CD4-positive, alpha-beta memory T cell (primary cell): ENCODE data around the gene ZBP1. TPM values are rescaled to one million over a fixed set of nuclear protein-coding genes. Genes with fewer than 3 reads are reported as not detected.

Experiments used
- CTCF ChIA-PET: fragments of 350-600 bp; sonication (Branson Sonifier 250); formaldehyde crosslinking; loops from one replicate; lab custom pipeline; 2021; ENCODE audit warnings: inconsistent platforms; ENCODE audit not compliant: partially characterized antibody; lab: Charles Lee
- POLR2A ChIA-PET: fragments of 350-600 bp; sonication (Branson Sonifier 250); formaldehyde crosslinking; loops from one replicate; lab custom pipeline; 2021; ENCODE audit not compliant: partially characterized antibody; lab: Charles Lee
- DNase-seq, 5 donors: peaks; one replicate each; pipeline versions ENCODE4 v3.0.0 to v3.0.0-alpha.2; 2020 to 2022; ENCODE audit warnings: mixed read lengths in 1 of 5
- H3K27ac ChIP-seq: one replicate; pipeline ENCODE4 v1.7.0; 2013; ENCODE audit warnings: low read depth, low read length
- H3K27me3 ChIP-seq: 2 replicates; pipeline ENCODE4 v1.7.0; 2013; ENCODE audit warnings: mild to moderate bottlenecking, low read length, moderate library complexity; ENCODE audit not compliant: insufficient read depth
- H3K36me3 ChIP-seq: 2 replicates; pipeline ENCODE4 v1.7.0; 2013; ENCODE audit warnings: mild to moderate bottlenecking, low read length, moderate library complexity; ENCODE audit not compliant: insufficient read depth
- H3K4me1 ChIP-seq: 2 replicates; pipeline ENCODE4 v1.7.0; 2013; ENCODE audit warnings: mild to moderate bottlenecking, low read length, moderate library complexity; ENCODE audit not compliant: insufficient read depth
- H3K4me3 ChIP-seq, 2 donors: one replicate each; pipeline ENCODE4 v1.7.0; 2013; ENCODE audit warnings: low read length in 2 of 2, mild to moderate bottlenecking in 1 of 2
- H3K9me3 ChIP-seq, 2 donors: one replicate each; pipeline ENCODE4 v1.7.0; 2013; ENCODE audit warnings: low read length in 2 of 2, control low read depth in 1 of 2; ENCODE audit not compliant: control insufficient read depth in 1 of 2
- H3K27ac Mint-ChIP-seq, 7 donors: one replicate each; pipeline ENCODE4 v1.8.0; 2020 to 2021; ENCODE audit warnings: mixed read lengths in 7 of 7, mild to moderate bottlenecking in 6 of 7, inconsistent platforms in 3 of 7, moderate library complexity in 3 of 7
- H3K27me3 Mint-ChIP-seq, 2 donors: one replicate each; pipeline ENCODE4 v1.8.0; 2020 to 2021; ENCODE audit warnings: mixed read lengths in 2 of 2
- H3K36me3 Mint-ChIP-seq, 2 donors: one replicate each; pipeline ENCODE4 v1.8.0; 2020 to 2021; ENCODE audit warnings: mixed read lengths in 2 of 2, inconsistent platforms in 1 of 2, mild to moderate bottlenecking in 1 of 2
- H3K4me1 Mint-ChIP-seq, 4 donors: one replicate each; pipeline ENCODE4 v1.8.0; 2020 to 2021; ENCODE audit warnings: mixed read lengths in 4 of 4, mild to moderate bottlenecking in 1 of 4
- H3K4me3 Mint-ChIP-seq, 8 donors: one replicate each; pipeline ENCODE4 v1.8.0; 2020 to 2021; ENCODE audit warnings: mixed read lengths in 8 of 8, mild to moderate bottlenecking in 7 of 8, moderate library complexity in 6 of 8, inconsistent platforms in 3 of 8
- H3K9me3 Mint-ChIP-seq, 8 donors: one replicate each; pipeline ENCODE4 v1.8.0; 2020 to 2021; ENCODE audit warnings: mixed read lengths in 8 of 8, mild to moderate bottlenecking in 5 of 8, inconsistent platforms in 3 of 8, moderate library complexity in 1 of 8
- intact Hi-C: fragments of 100-400 bp; cut with micrococcal nuclease; formaldehyde crosslinking; loops from one replicate; pipeline ENCODE4 v1.15.1; 2023
- polyA plus RNA-seq, 2 donors: library from polyadenylated mRNA; unstranded; fragments of 300-500 nt; fragmentation: Illumina TruSeq; gene quantifications; one replicate each; pipeline ENCODE4 v1.2.3, GENCODE V29; 2021
- total RNA-seq, 2 experiments: library from RNA; stranded (reverse); gene quantifications; one replicate each; pipeline ENCODE4 v1.2.3, GENCODE V29; 2021

The ZBP1 gene
- total and polyA plus RNA-seq, 4 experiments from 2014 or later = 11.7 to 25.2 (median 19.8) TPM

GRCh38 chr20:57657535-57658446, 37.6 kb upstream of the ZBP1 start:
- Mint-ChIP-seq H3K27ac (peak overlapping the region; percentile 2 to 92 (median 88)), H3K27me3 (peaks cover 0 to 3% of the 10 kb centered on the region in 2 donors), H3K4me1 (peaks cover 14 to 29% (median 21%) of the 10 kb centered on the region in 4 donors), H3K4me3 (peak overlapping the region in 6 of 8 donors; percentile 12 to 64 (median 38)), H3K36me3 (no peaks in the 10 kb centered on the region), H3K9me3 (peaks cover 0 to 2% (median 0%) of the 10 kb centered on the region in 8 donors)
- peak; percentile 56 to 67 (median 58) for DNase-seq
- Histone ChIP-seq H3K4me3 (no peak overlapping the region), H3K27me3 (no peaks in the 10 kb centered on the region), H3K27ac (no peak overlapping the region), H3K36me3 (no peaks in the 10 kb centered on the region), H3K9me3 (no peaks in the 10 kb centered on the region), H3K4me1 (peaks cover 17% of the 10 kb centered on the region)
- ChIA-PET CTCF (interaction anchor here (2.2 kb wide), 1 partner anchor 60 kb away, joined by 5 read pairs; no protein-coding TSS in a partner anchor), POLR2A (no interaction called here)
- intact Hi-C loops = no loop called here

- no peak overlapping the region for H3K4me3 Mint-ChIP-seq
- Histone ChIP-seq H3K27me3 (no peaks in the 10 kb centered on the region), H3K4me1 (peaks cover 17% of the 10 kb centered on the region), H3K27ac (no peak overlapping the region), H3K4me3 (no peak overlapping the region), H3K9me3 (no peaks in the 10 kb centered on the region), H3K36me3 (no peaks in the 10 kb centered on the region)
- H3K27ac Mint-ChIP-seq = peak overlapping the region in 1 of 7 donors; percentile 43
- H3K36me3 Mint-ChIP-seq = no peaks in the 10 kb centered on the region
- intact Hi-C loops = no loop called here
- peaks cover 0 to 3% of the 10 kb centered on the region in 2 donors for H3K27me3 Mint-ChIP-seq
- ChIA-PET POLR2A (no interaction called here), CTCF (interaction anchor here (1.1 to 4.6 kb wide), 7 partner anchors 28 to 527 kb away, joined by 3 to 42 read pairs (median 26); partner anchors contain the start of gene ZBP1)
- peaks cover 14 to 29% (median 21%) of the 10 kb centered on the region in 4 donors for H3K4me1 Mint-ChIP-seq
- peaks cover 0 to 2% (median 0%) of the 10 kb centered on the region in 8 donors for H3K9me3 Mint-ChIP-seq
- no peak for DNase-seq
These were observed 36.8 kb upstream of the ZBP1 start for GRCh38 chr20:57656821-57657534.

GRCh38 chr20:57656252-57656820, 36.1 kb upstream of the ZBP1 start:
- POLR2A ChIA-PET = no interaction called here
- no peak overlapping the region for H3K4me3 Mint-ChIP-seq
- peaks cover 17% of the 10 kb centered on the region for H3K4me1 ChIP-seq

GRCh38 chr20:57655809-57656155, 35.6 kb upstream of the ZBP1 start:
- H3K36me3 Mint-ChIP-seq = no peaks in the 10 kb centered on the region
- H3K27ac Mint-ChIP-seq = no peak overlapping the region
- H3K4me3 Mint-ChIP-seq = no peak overlapping the region
- no peaks in the 10 kb centered on the region for H3K27me3 ChIP-seq
- H3K9me3 ChIP-seq = no peaks in the 10 kb centered on the region
- intact Hi-C loops = loop anchor here (2.0 kb wide), 1 partner anchor 33 kb away; no protein-coding TSS in a partner anchor
- H3K9me3 Mint-ChIP-seq = peaks cover 0 to 2% (median 0%) of the 10 kb centered on the region in 8 donors
- ChIA-PET CTCF (interaction anchor here (1.1 to 4.6 kb wide), 8 partner anchors 27 to 528 kb away, joined by 3 to 42 read pairs (median 22); partner anchors contain the start of gene ZBP1), POLR2A (no interaction called here)
- peaks cover 0 to 3% of the 10 kb centered on the region in 2 donors for H3K27me3 Mint-ChIP-seq
- H3K27ac ChIP-seq = no peak overlapping the region
- no peak for DNase-seq
- H3K36me3 ChIP-seq = no peaks in the 10 kb centered on the region
- peaks cover 17% of the 10 kb centered on the region for H3K4me1 ChIP-seq
- peaks cover 14 to 29% (median 21%) of the 10 kb centered on the region in 4 donors for H3K4me1 Mint-ChIP-seq
- no peak overlapping the region for H3K4me3 ChIP-seq

More at GRCh38 chr20:57656252-57656820, 36.1 kb upstream of the ZBP1 start:
- no peak overlapping the region for H3K27ac Mint-ChIP-seq
- no peak overlapping the region for H3K27ac ChIP-seq
- DNase-seq = no peak
- no peak overlapping the region for H3K4me3 ChIP-seq
- H3K4me1 Mint-ChIP-seq = peaks cover 14 to 29% (median 21%) of the 10 kb centered on the region in 4 donors
- no peaks in the 10 kb centered on the region for H3K9me3 ChIP-seq
- peaks cover 0 to 3% of the 10 kb centered on the region in 2 donors for H3K27me3 Mint-ChIP-seq
- no peaks in the 10 kb centered on the region for H3K36me3 ChIP-seq
- H3K9me3 Mint-ChIP-seq = peaks cover 0 to 2% (median 0%) of the 10 kb centered on the region in 8 donors
- no peaks in the 10 kb centered on the region for H3K36me3 Mint-ChIP-seq
- CTCF ChIA-PET = interaction anchor here (1.1 to 4.6 kb wide), 7 partner anchors 27 to 528 kb away, joined by 3 to 42 read pairs (median 26); partner anchors contain the start of gene ZBP1
- intact Hi-C loops = no loop called here
- no peaks in the 10 kb centered on the region for H3K27me3 ChIP-seq

GRCh38 chr20:57654998-57655808, 35.0 kb upstream of the ZBP1 start:
- Mint-ChIP-seq H3K36me3 (no peaks in the 10 kb centered on the region), H3K4me1 (peaks cover 14 to 29% (median 21%) of the 10 kb centered on the region in 4 donors), H3K27ac (peak overlapping the region in 1 of 7 donors; percentile 68), H3K4me3 (no peak overlapping the region), H3K9me3 (no peaks in the 10 kb centered on the region), H3K27me3 (peaks cover 0 to 3% of the 10 kb centered on the region in 2 donors)
- intact Hi-C loops = loop anchor here (1.0 to 2.0 kb wide), 3 partner anchors 32 to 554 kb away; no protein-coding TSS in a partner anchor
- DNase-seq = no peak
- Histone ChIP-seq H3K27me3 (no peaks in the 10 kb centered on the region), H3K4me1 (peaks cover 17% of the 10 kb centered on the region), H3K4me3 (no peak overlapping the region), H3K27ac (no peak overlapping the region), H3K9me3 (no peaks in the 10 kb centered on the region), H3K36me3 (no peaks in the 10 kb centered on the region)
- POLR2A ChIA-PET = no interaction called here
- CTCF ChIA-PET = interaction anchor here (0.6 to 4.6 kb wide), 12 partner anchors 20 to 551 kb away, joined by 3 to 42 read pairs (median 10); partner anchors contain the start of gene ZBP1

- no peak overlapping the region for H3K4me3 ChIP-seq
- Mint-ChIP-seq H3K27ac (peak overlapping the region in 2 of 7 donors; percentile 76 to 80), H3K4me1 (peaks cover 13 to 29% (median 21%) of the 10 kb centered on the region in 4 donors), H3K4me3 (peak overlapping the region in 2 of 8 donors; percentile 6 to 39), H3K36me3 (no peaks in the 10 kb centered on the region), H3K27me3 (peaks cover 0 to 3% of the 10 kb centered on the region in 2 donors), H3K9me3 (no peaks in the 10 kb centered on the region)
- no peaks in the 10 kb centered on the region for H3K36me3 ChIP-seq
- POLR2A ChIA-PET = interaction anchor here (1.2 kb wide), 2 partner anchors 26 to 35 kb away, joined by 4 to 9 read pairs; partner anchors contain the start of gene ZBP1
- CTCF ChIA-PET = interaction anchor here (0.6 to 4.6 kb wide), 16 partner anchors 13 to 552 kb away, joined by 3 to 42 read pairs (median 5); partner anchors contain the start of gene ZBP1
- no peaks in the 10 kb centered on the region for H3K9me3 ChIP-seq
- H3K27me3 ChIP-seq = no peaks in the 10 kb centered on the region
- intact Hi-C loops = loop anchor here (1.0 to 2.0 kb wide), 3 partner anchors 32 to 555 kb away; no protein-coding TSS in a partner anchor
- H3K27ac ChIP-seq = no peak overlapping the region
- DNase-seq = peak in 4 of 5 donors; percentile 45 to 55 (median 50)
- H3K4me1 ChIP-seq = peaks cover 17% of the 10 kb centered on the region
These were observed 34.3 kb upstream of the ZBP1 start for GRCh38 chr20:57654363-57654997.
